ENCODE measurements around the gene P2RY8. TPM values are rescaled to one million over a fixed set of nuclear protein-coding genes. Genes with fewer than 3 reads are reported as not detected.

P2RY8 gene
- total and polyA plus RNA-seq, 10 of the 15 experiments (the other 5 are each of a cell fraction or from before 2014, with no cell fraction given): 2.0 to 64.4 (median 36.5) TPM

GRCh38 chrX:1487401-1487800 lies 49.6 kb downstream of the P2RY8 start:
- RAD21 ChIA-PET (ENCODE audit: unreplicated experiment): no interaction called here
- H3K36me3 ChIP-seq (ENCODE audit: control insufficient read depth in 2 of 2, insufficient read depth in 2 of 2, low read length in 1 of 2): peaks cover 15 to 27% of the 10 kb centered on the region in 2 experiments; a peak in 3 of 4 replicates
- no peak overlapping the region for H3K4me3 ChIP-seq
- H4K20me1 ChIP-seq (ENCODE audit: control insufficient read depth, insufficient read depth): no peaks in the 10 kb centered on the region
- no peak overlapping the region for H3K9ac ChIP-seq (ENCODE audit: control insufficient read depth, insufficient read depth, low read length)
- no peak overlapping the region for H2AFZ ChIP-seq (ENCODE audit: control insufficient read depth, low read depth, low read length)
- H3K27me3 ChIP-seq (replicated peaks in 1 of 2; ENCODE audit: control insufficient read depth in 2 of 2, insufficient read depth in 2 of 2, low read length in 1 of 2): no peaks in the 10 kb centered on the region
- H3K79me2 ChIP-seq (ENCODE audit: control insufficient read depth, insufficient read depth, low read length): peaks cover 38% of the 10 kb centered on the region
- WGBS (ENCODE audit: insufficient coverage, insufficient replicate concordance, low lambda C conversion rate, missing lambda C conversion rate): 35% methylated on average over 5 of the region's 5 CpGs
- CTCF ChIA-PET: no interaction called here
- POLR2A ChIA-PET: no interaction called here
- H3K9me3 ChIP-seq (replicated peaks; ENCODE audit: control insufficient read depth, insufficient read depth, low read length): peaks cover 3% of the 10 kb centered on the region; the same call in 2 of the 3 replicates
- intact Hi-C loops (cut with micrococcal nuclease; ENCODE audit: unreplicated experiment) (no loop called here), in situ Hi-C loops (cut with MboI) (no loop called here)
- no TSS peak for BruUV-seq (replicated peaks)
- SMC1A ChIA-PET (ENCODE audit: uncharacterized antibody, unreplicated experiment): no interaction called here
- no peak for DNase-seq (ENCODE audit: low read depth, low spot score)
- no peak overlapping the region for H3K4me2 ChIP-seq (ENCODE audit: control insufficient read depth, insufficient read depth)
- ATAC-seq: no peak
- peaks cover 43% of the 10 kb centered on the region for H3K4me1 ChIP-seq (ENCODE audit: control insufficient read depth, insufficient read depth, low read length)
- H3K27ac ChIP-seq (ENCODE audit: control insufficient read depth, insufficient read depth): no peak overlapping the region
- no peak for FAIRE-seq
- TF ChIP-seq SPI1 (IDR thresholded peaks at IDR 0.05; ENCODE audit: borderline replicate concordance, insufficient read depth, low read depth, low read length) (no peak), CHD2 (IDR thresholded peaks at IDR 0.05; ENCODE audit: borderline replicate concordance, low read depth, low read length) (no peak), NR2C1 (IDR thresholded peaks at IDR 0.05) (no peak), BHLHE40 (IDR thresholded peaks at IDR 0.05; ENCODE audit: borderline replicate concordance in 1 of 2, low read depth in 2 of 2, low read length in 1 of 2) (no peak), ATF2 (IDR thresholded peaks at IDR 0.05; ENCODE audit: low read length) (no peak), ATF7 (IDR thresholded peaks at IDR 0.05; ENCODE audit: low read depth) (no peak), ZNF217 (IDR thresholded peaks at IDR 0.05) (no peak), MAX (IDR thresholded peaks at IDR 0.05; ENCODE audit: low read depth, low read length) (no peak), ZNF687 (IDR thresholded peaks at IDR 0.05) (no peak), ZNF592 (IDR thresholded peaks at IDR 0.05) (no peak), STAT1 (conservative IDR thresholded peaks at IDR 0.05) (no peak), HSF1 (IDR thresholded peaks at IDR 0.05; ENCODE audit: low read depth, low read length) (no peak), ESRRA (IDR thresholded peaks at IDR 0.05; ENCODE audit: low read length) (no peak)
